NCI-H2081 (cell line): Measurements from ENCODE around the gene NFKBIZ.
"Not testable (repeated sequence)": the region's sequence is repeated elsewhere in the genome, so short reads cannot be mapped to it uniquely, and the experiment has no call there.

Source experiments
- DNase-seq, 2 experiments: peaks; one replicate each; lab custom pipeline; 2025; lab: John Stamatoyannopoulos, UW

NFKBIZ gene

GRCh38 chr3:101851072-101851770 lies 1.9 kb downstream of the NFKBIZ start:
- DNase-seq = no peak

DNA sequence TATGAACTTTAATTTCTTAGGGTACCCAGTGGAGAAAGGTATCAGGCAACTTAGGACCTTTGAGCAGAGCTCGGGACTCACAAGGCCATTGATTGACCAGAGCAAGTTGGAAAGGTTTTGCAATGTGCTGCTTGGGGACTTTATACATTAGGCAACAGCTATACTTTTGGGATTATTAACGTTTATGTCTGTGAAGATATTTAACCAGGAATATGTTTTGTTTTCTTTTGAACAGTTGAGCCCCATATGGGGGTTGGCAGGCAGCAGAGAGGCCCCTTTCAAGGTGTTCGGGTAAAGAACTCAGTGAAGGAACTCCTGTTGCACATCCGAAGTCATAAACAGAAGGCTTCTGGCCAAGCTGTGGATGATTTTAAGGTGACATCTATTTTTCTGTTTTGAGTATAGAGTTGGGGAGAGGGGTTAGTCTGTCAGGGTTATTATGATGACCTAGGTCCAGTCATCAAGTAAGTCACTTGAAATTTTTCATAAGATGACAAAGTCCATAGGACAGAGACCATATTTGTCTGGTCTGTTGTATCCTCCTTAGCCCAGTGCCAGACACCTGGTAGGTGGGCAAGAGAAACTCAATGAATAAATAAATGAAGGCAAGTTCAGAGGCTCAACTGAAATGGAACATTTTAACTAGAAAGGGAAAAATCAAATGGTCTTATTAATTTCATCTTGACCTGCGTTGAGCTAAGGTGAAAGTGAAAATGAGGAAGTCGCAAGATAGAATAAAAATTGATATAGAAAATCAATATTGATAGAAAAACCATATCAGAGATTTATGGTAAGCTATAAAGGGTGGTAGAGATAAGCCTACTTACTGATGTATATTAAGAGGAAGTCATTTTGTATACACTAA lies 2.8 kb downstream of the NFKBIZ start:
- no peak for DNase-seq

DNA sequence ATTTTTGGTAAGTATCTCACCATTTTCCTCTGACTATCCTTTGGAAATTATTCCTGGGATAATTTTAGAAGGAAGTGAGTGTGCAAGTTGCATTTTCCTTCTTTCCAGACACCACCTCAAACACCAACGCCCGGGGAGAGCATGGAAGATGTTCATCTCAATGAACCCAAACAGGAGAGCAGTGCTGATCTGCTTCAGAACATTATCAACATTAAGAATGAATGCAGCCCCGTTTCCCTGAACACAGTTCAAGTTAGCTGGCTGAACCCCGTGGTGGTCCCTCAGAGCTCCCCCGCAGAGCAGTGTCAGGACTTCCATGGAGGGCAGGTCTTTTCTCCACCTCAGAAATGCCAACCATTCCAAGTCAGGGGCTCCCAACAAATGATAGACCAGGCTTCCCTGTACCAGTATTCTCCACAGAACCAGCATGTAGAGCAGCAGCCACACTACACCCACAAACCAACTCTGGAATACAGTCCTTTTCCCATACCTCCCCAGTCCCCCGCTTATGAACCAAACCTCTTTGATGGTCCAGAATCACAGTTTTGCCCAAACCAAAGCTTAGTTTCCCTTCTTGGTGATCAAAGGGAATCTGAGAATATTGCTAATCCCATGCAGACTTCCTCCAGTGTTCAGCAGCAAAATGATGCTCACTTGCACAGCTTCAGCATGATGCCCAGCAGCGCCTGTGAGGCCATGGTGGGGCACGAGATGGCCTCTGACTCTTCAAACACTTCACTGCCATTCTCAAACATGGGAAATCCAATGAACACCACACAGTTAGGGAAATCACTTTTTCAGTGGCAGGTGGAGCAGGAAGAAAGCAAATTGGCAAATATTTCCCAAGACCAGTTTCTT lies 3.9 kb downstream of the NFKBIZ start:
- no peak for DNase-seq

- no peak for DNase-seq
Measured at GRCh38 chr3:101853982-101854381, 4.7 kb downstream of the NFKBIZ start.

DNA sequence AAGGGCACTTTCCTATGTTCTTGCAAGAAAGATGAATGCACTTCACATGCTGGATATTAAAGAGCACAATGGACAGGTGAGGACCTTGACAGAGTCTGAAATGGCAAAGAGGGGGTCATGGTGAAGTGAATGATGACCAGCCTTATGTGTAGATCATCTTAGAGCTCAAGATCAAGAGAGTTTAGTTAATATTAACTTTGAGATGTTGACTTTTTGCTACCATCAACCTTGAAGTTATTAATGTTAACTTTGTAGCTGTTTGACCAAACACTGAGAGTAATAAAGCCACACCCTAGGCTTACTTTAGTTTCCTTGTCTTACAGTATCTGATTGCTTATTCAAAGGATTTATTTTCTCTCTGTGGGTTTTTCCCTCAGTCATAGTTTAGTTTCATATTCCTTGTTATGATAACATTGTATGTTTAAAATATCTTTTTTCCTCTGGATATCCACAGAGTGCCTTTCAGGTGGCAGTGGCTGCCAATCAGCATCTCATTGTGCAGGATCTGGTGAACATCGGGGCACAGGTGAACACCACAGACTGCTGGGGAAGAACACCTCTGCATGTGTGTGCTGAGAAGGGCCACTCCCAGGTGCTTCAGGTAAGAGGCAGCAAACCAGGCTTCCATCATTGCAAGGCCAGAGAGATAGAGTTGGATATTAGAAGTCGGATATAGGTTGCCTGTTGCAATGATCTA lies 5.4 kb downstream of the NFKBIZ start:
- DNase-seq = no peak

DNA sequence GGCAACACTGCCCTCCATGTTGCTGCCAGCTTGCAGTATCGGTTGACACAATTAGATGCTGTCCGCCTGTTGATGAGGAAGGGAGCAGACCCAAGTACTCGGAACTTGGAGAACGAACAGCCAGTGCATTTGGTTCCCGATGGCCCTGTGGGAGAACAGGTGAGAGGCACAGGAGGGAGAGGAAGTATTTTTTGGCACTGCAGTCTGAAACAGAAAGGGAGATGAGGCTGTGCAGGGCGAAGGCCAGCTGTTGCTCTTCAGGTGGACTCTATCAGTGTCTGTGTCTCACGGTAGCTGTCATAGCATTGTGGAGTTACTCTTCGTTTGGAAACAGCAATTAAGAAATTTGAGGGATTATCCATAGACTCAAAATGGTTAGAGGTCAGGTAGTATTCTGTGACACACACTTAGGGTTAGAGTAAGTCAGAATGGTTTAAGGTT lies 8.0 kb downstream of the NFKBIZ start:
- DNase-seq = no peak

GRCh38 chr3:101858464-101859030 lies 9.2 kb downstream of the NFKBIZ start:
- no peak for DNase-seq

GRCh38 chr3:101859882-101860448 lies 10.7 kb downstream of the NFKBIZ start:
- no peak for DNase-seq

DNA sequence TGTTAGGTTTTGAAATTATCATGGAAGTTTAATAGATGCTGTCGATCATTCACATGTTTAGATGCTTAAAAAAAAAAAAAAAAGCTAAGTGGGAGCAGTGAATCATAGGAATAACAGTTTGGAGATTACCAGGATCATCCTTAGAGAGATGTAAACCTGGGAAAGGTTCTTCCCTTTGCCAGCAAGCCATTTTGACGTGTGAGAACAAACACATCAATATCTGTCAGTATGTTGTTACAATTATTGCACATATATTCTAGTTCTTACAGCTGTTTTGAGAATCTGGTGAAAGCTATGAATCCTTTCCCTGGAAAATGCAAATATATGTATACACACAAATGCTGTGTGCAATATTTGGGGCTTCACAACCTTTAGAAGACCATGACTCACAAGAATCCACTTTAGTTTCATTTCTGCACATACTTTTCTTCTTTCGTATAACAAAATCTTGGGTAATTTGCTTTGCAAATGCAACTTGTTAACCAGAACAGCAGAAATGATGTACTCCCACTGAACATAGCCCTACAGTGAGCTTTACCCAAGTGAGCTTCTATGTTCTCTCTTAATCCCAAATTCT lies 12.0 kb downstream of the NFKBIZ start:
- DNase-seq = no peak

DNA sequence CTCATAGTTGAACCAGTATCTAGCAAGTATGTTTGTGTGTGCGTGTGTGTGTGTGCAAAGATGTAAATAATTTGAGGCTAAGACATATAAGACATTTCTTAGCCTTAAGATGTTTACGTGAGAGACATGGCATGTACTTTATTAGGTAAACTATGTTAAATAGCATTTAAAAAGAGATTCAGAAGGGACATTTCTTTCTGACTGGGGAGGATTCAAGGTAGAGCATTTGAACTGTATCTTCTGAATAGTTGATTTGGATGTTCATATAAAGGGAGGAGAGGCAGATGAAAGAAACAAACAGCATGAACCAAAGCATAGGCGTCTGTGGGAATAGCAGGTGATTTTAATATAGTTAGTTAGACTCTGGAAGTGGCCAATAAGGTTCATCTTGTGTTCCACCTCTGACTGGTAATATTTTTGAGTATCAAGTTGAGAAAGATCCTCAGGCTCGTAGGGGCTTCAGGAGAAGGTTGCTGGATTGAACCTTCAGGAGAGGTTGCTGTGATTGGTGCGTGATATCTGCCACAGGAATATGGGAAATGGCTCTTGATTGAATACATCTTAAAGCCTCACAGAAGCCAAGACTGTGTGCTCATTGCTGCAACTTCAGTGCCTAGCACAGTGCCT lies 12.6 kb downstream of the NFKBIZ start:
- no peak for DNase-seq

- DNase-seq = no peak
Measured at GRCh38 chr3:101862416-101863165, 13.3 kb downstream of the NFKBIZ start.

GRCh38 chr3:101864926-101865325 lies 15.6 kb downstream of the NFKBIZ start:
- not testable (repeated sequence) for DNase-seq

GRCh38 chr3:101865751-101866509 lies 16.6 kb downstream of the NFKBIZ start:
- no peak for DNase-seq

DNA sequence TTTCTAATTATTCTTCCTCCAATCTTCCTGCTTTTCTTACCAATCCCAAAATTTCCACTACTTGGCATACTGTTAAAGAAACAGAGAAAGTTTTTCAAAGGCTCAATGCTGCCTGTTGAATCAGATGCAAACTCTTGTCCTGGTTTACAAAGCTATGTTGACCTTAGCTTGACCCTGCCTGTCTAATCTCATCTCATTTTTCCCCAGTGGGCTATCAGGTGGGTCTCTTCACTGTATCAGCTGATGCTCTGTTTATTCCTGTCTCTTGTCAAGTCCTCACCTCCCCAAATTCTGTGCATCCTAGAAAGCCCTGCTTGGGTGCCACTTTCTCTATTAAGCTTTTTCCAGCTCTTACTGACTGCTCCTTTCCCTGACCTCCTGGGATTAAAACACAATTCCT lies 18.2 kb downstream of the NFKBIZ start:
- no peak for DNase-seq

GRCh38 chr3:101867996-101868395 lies 18.7 kb downstream of the NFKBIZ start:
- DNase-seq = no peak

DNA sequence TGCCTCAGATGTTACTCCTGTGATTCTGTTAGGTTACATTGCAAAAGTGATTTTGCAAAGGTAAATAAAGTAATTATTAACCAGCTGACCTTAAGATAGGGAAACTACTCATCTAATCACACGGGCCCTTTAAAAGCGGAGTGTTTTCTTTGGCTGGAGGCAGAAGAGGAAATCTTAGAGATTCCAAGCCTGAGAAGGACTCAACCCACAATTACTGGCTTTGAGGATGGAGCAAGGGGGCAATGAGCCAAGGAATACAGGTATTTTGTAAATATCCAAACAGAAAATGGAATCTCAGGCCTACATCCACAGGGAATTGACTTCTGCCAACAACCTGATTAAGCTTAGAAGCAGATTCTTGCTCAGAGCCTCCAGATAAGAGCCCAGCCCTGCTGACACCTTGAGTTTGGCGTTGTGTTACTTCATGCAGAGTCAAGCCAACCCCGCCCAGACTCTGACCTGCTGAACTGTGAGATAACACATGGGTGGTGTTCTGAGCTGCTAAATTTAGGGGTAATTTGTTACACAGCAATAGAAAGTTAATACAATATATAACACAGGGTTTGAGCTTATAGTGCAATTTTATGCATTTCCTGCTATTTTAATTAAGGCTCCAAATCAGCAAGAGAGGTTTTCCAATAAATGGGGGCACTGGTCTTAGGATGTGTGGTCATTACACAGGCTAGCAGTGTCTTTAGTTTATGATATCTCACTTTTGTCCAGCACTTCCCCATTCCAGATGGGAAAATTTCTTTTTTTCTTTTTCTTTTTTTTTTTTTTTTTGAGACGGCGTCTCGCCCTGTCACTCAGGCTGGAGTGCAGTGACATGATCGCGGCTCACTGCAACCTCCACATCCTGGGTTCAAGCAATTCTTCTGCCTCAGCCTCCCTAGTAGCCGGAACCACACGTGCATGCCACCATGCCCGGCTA lies 19.5 kb downstream of the NFKBIZ start:
- DNase-seq = no peak

- no peak for DNase-seq
Measured at GRCh38 chr3:101870138-101870537, 20.8 kb downstream of the NFKBIZ start.

DNA sequence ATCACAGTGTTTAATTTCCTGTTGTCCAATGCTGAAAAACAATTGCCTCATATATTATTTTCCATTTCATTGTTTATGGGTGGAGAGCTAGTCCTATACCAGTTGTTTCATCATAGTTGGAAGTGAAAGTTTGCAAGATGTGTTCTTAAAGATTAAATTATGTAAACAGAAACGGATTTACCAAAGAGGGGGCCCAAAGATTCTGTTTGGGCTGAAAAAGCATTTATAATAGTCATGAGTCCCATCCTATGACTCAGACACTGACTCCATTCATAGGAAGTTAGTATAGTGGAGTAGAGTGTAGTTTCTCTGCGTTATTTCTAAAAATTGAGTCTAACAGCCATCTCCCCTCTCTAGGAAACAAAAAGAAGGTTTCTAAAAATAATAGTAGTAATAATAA lies 24.3 kb downstream of the NFKBIZ start:
- no peak for DNase-seq
